ENCODE results near the gene MPO.
A peak's percentile ranks its signal among the peaks of the same experiment; 100 is the strongest.

Gene MPO
- 0 to 0.38 (median 0) reads per million in 9 experiments for total RNA-seq

GRCh38 chr17:58280480-58281217, at the start of gene MPO:
MPO (minus strand) TSS chr17:58280935; CDS start chr17:58280758, 177 bp downstream.
- DNase-seq (no peak), ATAC-seq (replicated peaks) (no peak)
- Mint-ChIP-seq H3K4me3 (no peak within 1 kb of the TSS), H3K27me3 (peaks cover 17 to 65% of the 10 kb centered on the region in 2 donors), H3K27ac (no peak within 1 kb of the TSS), H3K4me1 (ENCODE audit: low read depth in 2 of 2) (peaks cover 2 to 6% of the 10 kb centered on the region in 2 donors), H3K36me3 (ENCODE audit: insufficient read depth) (peaks cover 4% of the 10 kb centered on the region), H3K9me3 (no peaks in the 10 kb centered on the region)

GRCh38 chr17:58329810-58330537, 49.2 kb upstream of the MPO start:
- H3K27me3 Mint-ChIP-seq, result no peaks in the 10 kb centered on the region
- peaks cover 77 to 79% of the 10 kb centered on the region in 2 donors for H3K4me1 Mint-ChIP-seq (ENCODE audit: low read depth in 2 of 2)
- H3K9me3 Mint-ChIP-seq, result no peaks in the 10 kb centered on the region
- H3K36me3 Mint-ChIP-seq (ENCODE audit: insufficient read depth), result peaks cover 75% of the 10 kb centered on the region
- DNase-seq (peak in 1 of 3 experiments; percentile 30), ATAC-seq (replicated peaks) (peak; percentile 7)
- peak overlapping the region; percentile 90 to 100 for H3K4me3 Mint-ChIP-seq
- peak overlapping the region; percentile 95 to 98 for H3K27ac Mint-ChIP-seq

GRCh38 chr17:58329035-58329809, 48.5 kb upstream of the MPO start:
- peaks cover 69 to 71% of the 10 kb centered on the region in 2 donors for H3K4me1 Mint-ChIP-seq (ENCODE audit: low read depth in 2 of 2)
- H3K27me3 Mint-ChIP-seq, result no peaks in the 10 kb centered on the region
- H3K9me3 Mint-ChIP-seq, result no peaks in the 10 kb centered on the region
- peak; percentile 64 to 73 (median 67) for DNase-seq
- H3K27ac Mint-ChIP-seq, result peak overlapping the region; percentile 92 to 95
- peak; percentile 40 for ATAC-seq (replicated peaks)
- H3K36me3 Mint-ChIP-seq (ENCODE audit: insufficient read depth), result peaks cover 75% of the 10 kb centered on the region
- peak overlapping the region; percentile 90 to 100 for H3K4me3 Mint-ChIP-seq

GRCh38 chr17:58328195-58329034, 47.7 kb upstream of the MPO start, which contains the start of gene TSPOAP1:
TSPOAP1 (minus strand) TSS chr17:58328795; CDS start chr17:58327920, 875 bp downstream.
- Mint-ChIP-seq H3K4me3 (peak within 1 kb of the TSS; percentile 90 to 100), H3K27me3 (no peaks in the 10 kb centered on the region), H3K9me3 (no peaks in the 10 kb centered on the region), H3K4me1 (ENCODE audit: low read depth in 2 of 2) (peaks cover 62 to 67% of the 10 kb centered on the region in 2 donors), H3K36me3 (ENCODE audit: insufficient read depth) (peaks cover 70% of the 10 kb centered on the region), H3K27ac (peak within 1 kb of the TSS; percentile 92 to 95)
- ATAC-seq (replicated peaks) (peak; percentile 49), DNase-seq (peak; percentile 67 to 73 (median 70))

- Mint-ChIP-seq H3K4me1 (ENCODE audit: low read depth in 2 of 2) (peaks cover 59 to 62% of the 10 kb centered on the region in 2 donors), H3K4me3 (peak overlapping the region; percentile 90 to 100), H3K36me3 (ENCODE audit: insufficient read depth) (peaks cover 66% of the 10 kb centered on the region), H3K27me3 (no peaks in the 10 kb centered on the region), H3K27ac (peak overlapping the region; percentile 92 to 95), H3K9me3 (no peaks in the 10 kb centered on the region)
- DNase-seq, result no peak
- ATAC-seq (replicated peaks), result no peak
These were observed 46.8 kb upstream of the MPO start for GRCh38 chr17:58327363-58328194.

GRCh38 chr17:58326609-58327362, 46.1 kb upstream of the MPO start:
- Mint-ChIP-seq H3K9me3 (no peaks in the 10 kb centered on the region), H3K4me1 (ENCODE audit: low read depth in 2 of 2) (peaks cover 57 to 61% of the 10 kb centered on the region in 2 donors), H3K36me3 (ENCODE audit: insufficient read depth) (peaks cover 59% of the 10 kb centered on the region), H3K4me3 (peak overlapping the region; percentile 90 to 100), H3K27ac (peak overlapping the region; percentile 92 to 95), H3K27me3 (no peaks in the 10 kb centered on the region)
- ATAC-seq (replicated peaks) (no peak), DNase-seq (no peak)

- Mint-ChIP-seq H3K27me3 (no peaks in the 10 kb centered on the region), H3K9me3 (no peaks in the 10 kb centered on the region), H3K27ac (peak overlapping the region; percentile 92 to 95), H3K36me3 (ENCODE audit: insufficient read depth) (peaks cover 53% of the 10 kb centered on the region), H3K4me3 (peak overlapping the region; percentile 90 to 100), H3K4me1 (ENCODE audit: low read depth in 2 of 2) (peaks cover 56 to 61% of the 10 kb centered on the region in 2 donors)
- DNase-seq (no peak), ATAC-seq (replicated peaks) (no peak)
These were observed 45.3 kb upstream of the MPO start for GRCh38 chr17:58325976-58326468.

- Mint-ChIP-seq H3K27me3 (no peaks in the 10 kb centered on the region), H3K4me1 (ENCODE audit: low read depth in 2 of 2) (peaks cover 52 to 57% of the 10 kb centered on the region in 2 donors), H3K36me3 (ENCODE audit: insufficient read depth) (peaks cover 49% of the 10 kb centered on the region), H3K9me3 (no peaks in the 10 kb centered on the region), H3K4me3 (peak overlapping the region; percentile 12 to 90), H3K27ac (peak overlapping the region in 1 of 2 donors; percentile 92)
- no peak for ATAC-seq (replicated peaks)
- no peak for DNase-seq
These were observed 44.6 kb upstream of the MPO start for GRCh38 chr17:58325289-58325726.

GRCh38 chr17:58324409-58325288, 43.9 kb upstream of the MPO start:
- no peak overlapping the region for H3K27ac Mint-ChIP-seq
- DNase-seq (no peak), ATAC-seq (replicated peaks) (no peak)
- H3K36me3 Mint-ChIP-seq (ENCODE audit: insufficient read depth), result peaks cover 43% of the 10 kb centered on the region
- H3K9me3 Mint-ChIP-seq, result no peaks in the 10 kb centered on the region
- H3K4me1 Mint-ChIP-seq (ENCODE audit: low read depth in 2 of 2), result peaks cover 47 to 51% of the 10 kb centered on the region in 2 donors
- no peaks in the 10 kb centered on the region for H3K27me3 Mint-ChIP-seq
- H3K4me3 Mint-ChIP-seq, result peak overlapping the region; percentile 12 to 90

GRCh38 chr17:58324056-58324408, 43.3 kb upstream of the MPO start:
- Mint-ChIP-seq H3K4me3 (no peak overlapping the region), H3K27me3 (no peaks in the 10 kb centered on the region), H3K9me3 (no peaks in the 10 kb centered on the region), H3K4me1 (ENCODE audit: low read depth in 2 of 2) (peaks cover 41 to 44% of the 10 kb centered on the region in 2 donors), H3K27ac (peak overlapping the region in 1 of 2 donors; percentile 62), H3K36me3 (ENCODE audit: insufficient read depth) (peaks cover 37% of the 10 kb centered on the region)
- DNase-seq, result no peak
- ATAC-seq (replicated peaks), result no peak
